HG03025 (cell line): ENCODE results near the gene PYCR2.
"Not testable (repeated sequence)": the region's sequence is repeated elsewhere in the genome, so short reads cannot be mapped to it uniquely, and the experiment has no call there.

Experiments used
- ATAC-seq: cut with Tn5 transposase; IDR thresholded peaks from one replicate; pipeline ENCODE4 v1.9.1; 2021; ENCODE audit warnings: mild to moderate bottlenecking, moderate library complexity; ENCODE audit not compliant: unreplicated experiment, low FRiP score

The PYCR2 gene

DNA sequence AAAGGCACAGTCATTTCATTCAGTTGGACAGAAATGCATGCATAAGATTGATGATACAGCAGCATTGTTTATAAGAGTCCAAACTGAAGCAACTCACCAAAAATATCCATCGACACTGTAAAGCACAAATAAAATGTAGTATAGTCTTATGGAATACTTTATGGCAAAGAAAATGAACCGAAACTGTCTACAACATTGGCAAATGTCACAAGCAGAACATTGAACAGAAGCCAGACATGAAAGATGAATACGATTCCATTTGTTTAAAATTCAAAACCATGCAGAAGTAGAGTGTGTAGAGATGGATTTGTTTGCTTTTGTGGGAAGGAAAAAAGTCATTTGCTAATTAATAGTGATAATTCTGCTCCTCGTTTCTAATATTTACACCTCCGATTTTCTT lies 27.6 kb downstream of the PYCR2 start:
- no peak for ATAC-seq

DNA sequence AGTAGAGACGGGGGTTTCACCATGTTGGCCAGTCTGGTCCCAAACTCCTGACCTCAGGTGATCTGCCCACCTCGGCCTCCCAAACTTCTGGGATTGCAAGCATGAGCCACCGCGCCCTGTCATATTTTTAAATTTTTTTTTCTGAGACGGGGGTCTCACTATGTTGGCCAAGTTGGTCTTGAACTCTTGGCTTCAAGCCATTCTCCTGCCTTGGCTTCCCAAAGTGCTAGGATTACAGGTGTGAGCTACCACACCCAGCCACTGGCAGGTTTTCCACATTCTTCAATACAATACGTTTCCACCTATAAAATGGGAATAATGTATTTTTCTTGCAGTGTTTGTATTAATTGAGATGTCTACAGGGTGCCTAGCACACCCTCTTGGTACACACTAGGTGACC lies 31.7 kb downstream of the PYCR2 start:
- no peak for ATAC-seq

DNA sequence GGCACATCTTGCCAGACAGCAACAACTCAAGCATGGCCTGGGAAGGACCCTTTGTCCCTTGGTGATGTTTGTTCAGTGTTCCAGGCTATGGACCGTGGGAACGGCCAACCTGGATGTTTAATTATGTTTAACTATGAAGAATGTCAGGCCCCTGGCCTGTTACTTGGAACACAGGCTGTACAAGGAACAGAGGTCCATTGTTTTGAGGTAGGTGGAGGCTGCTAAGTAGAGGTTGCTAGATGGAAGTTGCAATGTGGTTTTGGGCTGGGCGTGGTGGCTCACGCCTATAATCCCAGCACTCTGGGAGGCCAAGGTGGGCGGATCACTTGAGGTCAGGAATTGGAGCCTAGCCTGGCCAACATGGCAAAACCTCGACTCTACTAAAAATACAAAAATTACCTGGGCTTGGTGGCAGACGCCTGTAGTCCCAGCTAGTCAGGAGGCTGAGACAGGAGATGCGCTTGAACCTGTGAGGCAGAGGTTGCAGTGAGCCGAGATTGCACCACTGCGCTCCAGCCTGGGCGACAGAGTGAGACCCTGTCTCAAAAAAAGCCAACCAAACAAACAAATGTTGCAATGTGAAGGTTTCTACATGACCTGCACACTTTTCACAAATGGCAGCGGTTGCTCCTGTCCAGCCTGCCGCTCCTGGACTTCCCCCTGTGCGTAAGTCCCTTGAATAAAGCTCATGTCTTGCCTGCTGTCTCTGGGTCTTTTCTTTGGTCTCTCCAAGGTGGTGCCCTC lies 32.6 kb downstream of the PYCR2 start:
- ATAC-seq = no peak

DNA sequence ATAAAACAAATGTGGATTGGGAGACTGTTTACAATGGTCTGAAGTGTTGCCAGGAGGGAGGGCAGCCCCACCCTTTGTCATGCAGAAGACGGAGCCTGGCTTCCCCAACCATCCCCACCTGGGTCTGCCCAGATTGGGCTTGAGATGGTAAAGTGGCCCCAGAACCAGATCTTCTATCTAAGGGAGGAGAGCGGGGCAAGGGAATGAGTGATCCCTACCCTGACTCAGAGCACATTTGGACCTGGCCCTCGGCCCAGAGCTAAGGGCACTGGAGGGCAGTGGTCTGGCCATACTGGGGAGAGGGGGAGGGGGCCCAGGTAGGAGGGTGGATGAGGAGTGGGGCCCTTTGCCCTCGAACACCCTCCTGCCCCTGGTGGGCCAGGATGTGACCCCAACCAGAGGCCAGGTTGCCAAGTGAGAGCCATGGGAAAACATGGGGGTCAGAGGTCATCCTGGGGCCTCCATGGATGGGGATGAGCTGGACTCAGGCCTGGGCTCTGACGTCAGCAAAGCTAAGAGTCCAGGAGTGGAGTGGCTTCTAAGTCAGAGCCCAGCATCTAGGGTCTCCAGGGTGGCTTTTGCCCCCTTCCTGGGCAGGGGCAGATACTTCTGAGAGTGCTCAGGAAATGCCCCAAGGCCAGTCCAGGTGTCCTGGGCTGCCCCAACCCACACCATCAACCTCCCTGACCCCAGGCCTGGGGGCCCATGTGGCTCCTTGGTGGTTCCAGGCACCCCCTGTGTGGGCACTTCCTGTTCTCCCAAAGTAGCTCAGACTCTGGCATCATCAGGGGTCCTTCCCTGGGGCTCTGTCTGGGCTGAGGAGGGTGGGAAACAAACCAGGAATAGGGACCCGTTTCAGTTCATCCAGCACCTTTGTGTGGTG lies 33.5 kb downstream of the PYCR2 start:
- no peak for ATAC-seq

DNA sequence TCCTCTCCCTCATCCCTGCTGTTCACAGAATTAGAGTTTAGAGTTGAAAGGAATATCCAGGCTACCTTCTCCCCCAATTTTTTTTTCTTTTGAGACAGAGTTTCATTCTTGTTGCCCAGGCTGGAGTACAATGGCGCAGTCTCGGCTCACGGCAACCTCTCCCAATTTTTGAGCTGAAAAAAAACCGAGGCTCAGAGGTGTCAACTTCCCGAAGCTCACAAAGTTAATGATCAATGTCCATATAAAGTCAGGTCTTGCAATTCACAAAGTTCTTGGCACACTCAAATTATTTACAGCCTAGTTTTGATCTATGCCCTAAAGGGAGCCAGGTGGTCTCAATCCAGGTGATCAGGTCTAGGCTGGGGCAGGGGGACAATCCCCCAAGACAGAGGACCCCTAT lies 34.3 kb downstream of the PYCR2 start:
- ATAC-seq = no peak

DNA sequence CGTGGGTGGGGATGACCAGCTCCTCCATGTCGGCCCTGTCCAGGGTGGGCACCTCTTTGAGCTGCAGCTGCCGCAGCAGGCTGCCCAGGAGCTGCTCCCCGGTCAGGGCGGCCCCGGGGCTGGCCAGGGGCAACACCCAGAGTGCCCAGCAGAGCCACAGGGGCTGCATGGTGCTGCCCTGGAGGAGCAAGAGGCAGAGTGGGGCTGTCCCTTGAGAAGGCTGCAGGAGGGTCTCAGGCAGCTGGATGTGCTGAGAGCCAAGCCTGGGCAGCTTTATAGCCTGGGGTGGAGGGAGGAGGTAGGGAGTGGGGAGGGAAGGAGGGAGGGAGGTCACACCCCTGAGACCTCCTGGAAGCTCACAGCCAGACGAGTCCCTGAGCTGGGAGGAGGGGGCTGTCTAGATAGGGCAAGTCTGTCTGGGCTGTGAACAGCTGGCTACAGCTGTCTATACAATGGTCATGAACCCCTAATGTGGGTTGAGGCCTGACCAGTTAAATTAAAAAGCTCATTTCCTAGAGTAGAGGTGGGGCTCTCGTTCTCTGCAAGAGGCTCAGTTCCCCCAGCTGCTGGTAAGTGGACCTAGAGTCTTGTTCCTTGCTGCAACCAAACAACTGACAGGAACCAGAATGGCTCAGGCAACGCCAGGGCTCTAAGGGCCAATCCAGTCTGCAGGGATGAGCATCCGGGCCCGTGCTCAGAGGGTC lies 35.0 kb downstream of the PYCR2 start, which contains the start of gene LEFTY1:
Gene LEFTY1, minus strand, starts transcription at position 249 of the 704 bp plus-strand sequence. Its CDS starts 80 bp downstream, at position 169.
- no peak for ATAC-seq

DNA sequence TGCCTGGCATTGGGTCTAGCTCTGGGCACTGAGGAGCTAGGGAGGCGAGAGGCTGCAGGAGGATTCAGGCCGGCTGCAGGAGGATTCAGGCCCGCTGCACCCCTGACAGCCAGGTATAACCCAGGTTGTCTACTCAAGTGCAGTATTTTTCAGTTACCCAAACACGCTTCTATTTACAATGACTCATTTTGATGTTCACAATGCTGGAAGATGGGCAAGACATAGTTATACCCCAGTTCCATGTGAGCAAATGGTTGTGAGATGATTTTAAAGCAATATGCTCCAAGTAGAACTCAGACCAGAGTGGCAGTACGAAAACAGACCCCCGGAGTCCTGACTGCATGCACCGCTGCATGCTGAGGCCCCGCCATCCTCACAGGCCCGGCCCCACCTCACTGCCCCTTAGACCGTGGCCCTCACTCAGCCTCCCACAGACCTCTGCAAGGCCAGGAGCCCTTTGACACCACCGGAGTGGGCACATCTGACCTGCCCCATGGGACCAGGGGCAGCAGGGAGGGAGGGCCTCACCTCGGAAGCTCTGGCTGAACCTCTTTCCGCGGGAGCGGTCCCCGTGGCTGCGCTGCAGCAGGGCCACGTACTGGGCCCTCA lies 35.7 kb downstream of the PYCR2 start:
- no peak for ATAC-seq

DNA sequence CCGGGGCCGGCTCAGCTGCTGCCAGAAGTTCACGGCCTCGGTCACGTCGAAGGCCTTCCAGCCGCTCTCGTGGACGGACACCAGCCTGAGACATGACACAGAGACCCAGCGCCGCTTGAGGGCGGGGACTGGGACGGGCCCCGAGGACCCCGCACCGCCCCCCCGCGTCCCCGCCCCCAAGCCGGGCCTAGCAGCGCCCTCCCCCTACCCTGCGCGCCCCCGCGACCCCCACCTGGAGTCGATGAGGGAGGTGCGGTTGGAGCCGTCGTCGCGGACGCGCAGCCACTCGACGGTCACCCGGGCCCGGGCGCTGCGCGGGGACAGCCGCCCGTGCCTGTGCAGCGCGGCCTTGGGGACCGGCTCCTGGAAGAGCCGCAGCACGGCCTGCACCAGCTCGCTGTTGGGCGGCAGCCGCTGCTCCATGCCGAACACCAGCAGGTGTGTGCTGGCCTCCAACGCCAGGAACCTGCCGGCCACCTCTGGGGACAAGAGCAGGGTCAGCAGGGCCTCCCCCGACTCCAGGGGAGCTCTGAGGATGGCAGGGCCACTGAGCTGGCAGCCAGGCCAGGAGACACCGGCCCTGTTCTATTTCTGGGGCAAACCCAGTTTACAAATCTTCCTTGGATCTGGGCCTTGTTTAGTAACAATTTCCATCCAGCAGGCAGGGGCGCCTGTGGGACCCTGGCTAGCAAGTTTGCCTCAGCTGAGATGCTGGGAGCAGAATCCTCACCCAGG lies 36.3 kb downstream of the PYCR2 start:
- ATAC-seq = not testable (repeated sequence)

DNA sequence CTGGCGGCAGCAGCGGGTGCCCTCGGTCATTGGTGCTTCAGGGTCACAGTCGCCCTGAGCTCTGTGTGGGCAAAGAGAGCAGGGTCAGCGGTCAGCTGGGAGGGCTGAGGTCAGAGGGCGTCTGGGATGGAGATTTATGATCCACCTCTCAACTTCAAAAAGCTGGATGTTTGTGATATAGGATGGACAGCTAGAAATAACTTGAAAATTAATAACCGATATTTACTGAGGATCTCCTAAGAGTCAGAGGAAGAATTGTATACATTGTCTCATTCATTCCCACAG lies 37.1 kb downstream of the PYCR2 start:
- no peak for ATAC-seq

DNA sequence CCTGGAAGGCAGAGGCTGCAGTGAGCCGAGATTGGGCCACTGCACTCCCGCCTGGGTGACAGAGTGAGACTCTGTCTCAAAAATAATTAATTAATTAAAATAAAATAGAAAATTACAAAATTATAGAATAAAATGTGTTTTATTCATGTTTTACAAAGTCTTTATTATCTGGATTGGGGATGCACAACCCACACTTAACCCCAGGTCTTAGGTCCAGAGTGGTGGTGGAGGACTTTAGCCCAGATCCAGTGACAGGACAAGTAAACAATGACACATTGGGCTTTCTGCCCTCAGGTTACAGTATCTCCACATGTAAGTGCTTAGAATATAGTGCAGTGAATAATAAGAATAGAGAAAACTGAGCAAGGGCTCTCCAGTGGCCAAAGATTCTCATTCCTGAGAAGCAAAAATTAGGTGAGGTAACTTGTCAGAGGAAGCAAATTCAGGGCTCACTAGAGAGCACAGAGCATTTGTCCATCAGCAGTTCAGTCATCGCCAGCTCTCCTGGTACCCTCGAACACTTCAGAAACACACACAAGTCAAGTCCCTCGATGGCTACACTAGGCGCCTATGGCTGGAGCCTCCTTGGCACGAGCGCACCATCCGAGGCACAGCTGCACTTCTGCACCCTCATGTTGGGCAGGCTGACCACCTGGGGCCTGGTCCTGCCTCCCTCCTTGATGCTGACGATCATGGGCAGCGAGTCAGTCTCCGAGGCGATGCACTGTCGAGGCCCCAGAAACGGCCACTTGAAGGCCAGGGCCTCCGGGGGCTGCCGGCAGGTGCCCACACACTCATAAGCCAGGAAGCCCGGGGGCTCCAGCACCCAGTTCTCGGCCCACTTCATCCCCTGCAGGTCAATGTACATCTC lies 37.7 kb downstream of the PYCR2 start:
- no peak for ATAC-seq

DNA sequence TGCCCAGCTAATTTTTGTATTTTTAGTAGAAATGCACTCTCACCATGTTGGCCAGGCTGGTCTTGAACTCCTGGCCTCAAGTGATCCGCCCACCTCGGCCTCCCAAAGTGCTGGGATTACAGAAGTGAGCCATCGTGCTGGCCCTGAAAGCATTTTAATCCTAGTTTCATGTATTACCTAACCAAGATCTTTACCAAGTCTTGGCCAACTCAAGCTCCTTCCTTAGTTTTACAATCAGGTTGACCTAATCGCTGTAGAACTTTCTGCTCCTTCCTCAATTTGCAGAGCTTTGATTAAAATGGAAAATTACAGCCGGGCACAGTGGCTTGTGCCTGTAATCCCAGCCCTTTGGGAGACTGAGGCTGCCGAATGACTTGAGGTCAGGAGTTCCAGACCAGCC lies 38.7 kb downstream of the PYCR2 start:
- ATAC-seq = no peak

DNA sequence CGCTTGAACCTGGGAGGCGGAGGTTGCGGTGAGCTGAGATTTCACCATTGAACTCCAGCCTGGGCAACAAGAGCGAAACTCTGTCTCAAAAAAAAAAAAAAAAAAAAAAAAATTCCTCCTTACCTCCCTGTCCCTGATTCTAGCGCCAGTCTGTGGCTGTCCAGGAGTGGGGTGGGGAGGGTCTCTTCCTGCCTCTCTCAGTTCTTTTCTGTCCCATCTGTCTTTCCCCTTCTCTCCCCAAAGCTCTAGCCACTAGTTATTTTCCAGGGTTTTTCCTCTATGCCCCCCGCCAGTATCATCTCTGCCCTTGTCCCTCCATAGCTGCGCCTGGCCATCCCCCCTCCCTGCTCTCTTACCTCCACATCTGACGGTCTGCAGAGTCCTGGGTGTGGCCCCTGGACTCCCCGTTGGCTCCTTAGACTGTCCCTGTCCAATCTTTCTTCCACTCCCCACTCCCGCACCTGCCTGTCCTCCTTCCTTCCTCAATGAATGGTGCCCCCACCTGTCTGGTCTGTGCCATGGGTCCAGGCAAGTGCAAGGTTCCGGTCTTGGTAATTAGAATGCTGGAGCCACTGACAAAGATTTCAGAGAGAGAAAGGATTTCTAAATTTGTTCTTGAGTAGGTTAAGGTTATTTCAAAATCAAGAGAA lies 40.3 kb downstream of the PYCR2 start:
- ATAC-seq = no peak

DNA sequence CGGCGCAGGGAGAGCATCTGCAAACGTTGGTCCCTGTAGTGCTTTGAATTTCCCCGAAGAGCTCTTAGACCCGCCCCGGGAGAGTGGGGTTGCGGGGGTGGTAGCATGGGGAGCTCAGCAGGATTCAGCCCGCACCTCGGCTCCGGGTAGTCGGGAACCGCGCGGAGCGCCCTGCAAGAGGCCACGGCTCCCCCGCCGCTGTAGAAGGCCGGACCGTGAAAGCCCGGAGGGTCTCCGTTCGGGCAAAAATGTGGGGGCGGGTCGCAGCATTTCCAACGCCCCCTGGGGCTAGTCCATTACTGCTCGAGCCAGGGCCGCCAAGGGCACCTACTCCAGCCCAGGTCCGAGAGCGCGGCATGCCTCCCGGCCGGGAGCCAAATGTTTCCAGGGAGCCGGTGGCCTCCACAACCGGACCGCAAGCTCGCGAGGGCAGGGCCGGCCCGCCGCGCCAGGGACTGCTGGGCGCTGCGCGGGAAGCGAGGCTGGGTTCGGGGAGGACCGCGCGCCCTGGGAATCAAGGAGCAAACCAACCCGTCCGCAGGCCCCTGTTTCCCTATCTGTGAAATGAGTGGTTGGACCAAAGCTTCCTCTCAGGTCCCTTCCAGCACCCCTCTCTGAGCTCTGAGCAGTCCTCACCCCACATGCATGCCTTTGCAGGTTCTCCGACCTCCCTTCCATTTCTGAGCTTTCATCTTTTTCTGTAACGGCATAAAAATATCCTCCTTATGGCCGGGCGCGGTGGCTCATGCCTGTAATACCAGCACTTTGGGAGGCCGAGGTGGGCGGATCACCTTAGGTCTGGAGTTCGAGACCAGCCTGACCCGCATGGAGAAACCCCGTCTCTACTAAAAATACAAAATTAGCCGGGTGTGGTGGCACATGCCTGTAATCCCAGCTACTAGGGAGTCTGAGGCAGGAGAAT lies 41.1 kb downstream of the PYCR2 start:
- ATAC-seq = peak; percentile 25

DNA sequence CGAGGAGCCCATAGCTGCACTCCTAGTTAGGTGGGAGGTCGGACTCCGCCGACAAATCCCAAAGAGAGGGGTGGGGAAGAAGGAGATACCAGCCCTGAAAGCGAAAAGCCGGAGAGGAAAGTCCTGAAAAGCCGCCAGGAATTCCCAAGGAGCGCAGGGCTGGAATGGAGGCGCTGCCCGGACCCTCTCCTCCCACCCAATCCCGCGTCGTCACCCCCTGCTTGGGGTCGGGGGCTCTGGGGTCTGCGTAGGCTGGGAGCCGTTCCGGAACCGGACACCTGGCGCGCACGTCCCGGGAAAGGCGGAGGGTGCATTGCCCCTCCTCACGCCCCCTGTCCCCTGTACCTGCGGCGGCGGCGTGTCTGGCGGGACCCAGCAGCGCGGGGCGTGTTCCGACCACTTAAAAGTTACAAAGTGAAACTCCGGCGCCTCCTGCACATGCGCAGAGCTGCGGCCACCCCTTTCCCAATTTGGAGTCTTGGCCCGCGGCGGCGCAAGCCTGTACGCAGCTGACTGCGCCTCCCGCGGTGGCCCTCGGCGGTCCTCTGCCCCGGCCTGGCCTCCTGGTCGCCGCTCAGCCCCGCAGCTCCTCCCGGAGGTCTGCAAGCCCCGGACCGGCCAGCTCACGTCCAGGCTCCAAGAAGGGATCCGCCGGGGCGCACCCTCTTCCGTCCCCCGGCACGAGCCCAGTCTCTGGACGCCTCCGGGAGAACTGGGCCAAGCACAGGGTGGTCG lies 41.9 kb downstream of the PYCR2 start, which contains the start of gene TMEM63A:
Gene TMEM63A, minus strand, starts transcription at position 422 of the 735 bp plus-strand sequence. CDS start 4,800 bp downstream, outside the sequence.
- peak; percentile 67 for ATAC-seq

DNA sequence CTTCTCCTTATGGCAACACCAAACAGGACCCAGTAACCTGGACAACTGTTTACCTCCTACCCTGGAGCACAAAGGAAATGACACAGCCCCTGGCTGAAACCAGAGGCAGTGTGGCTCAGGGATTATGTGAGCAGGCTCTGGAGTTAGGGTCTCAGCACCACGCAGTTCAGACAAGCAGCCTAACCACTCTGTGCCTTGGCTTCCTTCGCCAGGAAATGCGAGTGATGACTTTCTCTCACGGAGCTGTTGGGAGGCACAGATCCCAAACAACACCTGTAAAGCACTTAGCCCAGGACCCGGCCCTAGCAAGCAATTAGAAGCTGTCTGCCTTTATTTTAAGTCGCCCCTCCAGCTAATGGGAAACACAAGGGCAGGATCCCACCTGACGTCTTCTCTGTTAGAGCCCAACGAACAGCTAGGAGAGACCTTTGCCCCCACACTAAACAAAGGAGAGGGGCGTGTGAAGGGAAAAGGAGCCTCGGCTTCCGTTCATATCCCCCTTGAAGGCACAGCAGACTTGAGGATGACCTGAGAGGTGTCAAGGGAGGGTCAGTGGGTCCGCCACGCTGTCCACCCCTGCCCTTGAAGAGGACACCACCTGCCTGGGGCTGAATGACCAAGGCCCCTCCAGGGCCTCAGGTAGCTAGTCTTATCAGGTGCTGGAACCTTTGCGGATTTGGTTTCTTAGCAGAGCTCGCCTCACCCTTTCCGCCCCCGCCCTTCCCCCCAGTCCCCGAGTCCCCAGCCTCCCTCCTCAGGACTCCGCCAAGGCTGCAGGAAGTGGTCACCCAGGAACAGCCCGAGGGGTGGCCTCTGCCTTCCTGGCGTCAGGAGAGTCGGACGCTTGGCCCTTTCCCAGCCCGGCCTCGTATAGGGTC lies 42.7 kb downstream of the PYCR2 start:
- peak; percentile 28 for ATAC-seq

DNA sequence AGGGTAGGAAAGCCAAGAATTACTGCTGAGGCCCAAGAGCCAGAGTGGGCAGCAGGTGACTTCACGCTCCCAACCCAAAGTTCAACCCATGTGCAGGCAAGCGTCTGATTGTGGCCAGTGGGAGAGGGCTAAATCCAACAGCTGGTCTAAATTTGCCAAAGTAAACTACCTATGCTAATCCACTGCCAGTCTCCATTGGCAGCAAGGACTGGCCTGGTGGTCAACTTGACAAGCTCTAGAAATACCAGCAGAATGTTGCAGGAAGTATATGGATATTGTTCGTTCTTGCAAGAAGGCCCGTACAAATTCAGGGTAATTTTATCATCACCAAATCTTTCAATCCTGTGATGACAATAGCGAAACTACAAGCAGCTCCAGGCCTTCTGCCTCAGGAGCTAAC lies 43.4 kb downstream of the PYCR2 start:
- ATAC-seq = no peak
